ENCODE data around the gene SEMA3E. TPM values are rescaled to one million over a fixed set of nuclear protein-coding genes. Genes with fewer than 3 reads are reported as not detected.

SEMA3E gene
- total RNA-seq, 1 donor from 2014 or later = 1.3 TPM

DNA sequence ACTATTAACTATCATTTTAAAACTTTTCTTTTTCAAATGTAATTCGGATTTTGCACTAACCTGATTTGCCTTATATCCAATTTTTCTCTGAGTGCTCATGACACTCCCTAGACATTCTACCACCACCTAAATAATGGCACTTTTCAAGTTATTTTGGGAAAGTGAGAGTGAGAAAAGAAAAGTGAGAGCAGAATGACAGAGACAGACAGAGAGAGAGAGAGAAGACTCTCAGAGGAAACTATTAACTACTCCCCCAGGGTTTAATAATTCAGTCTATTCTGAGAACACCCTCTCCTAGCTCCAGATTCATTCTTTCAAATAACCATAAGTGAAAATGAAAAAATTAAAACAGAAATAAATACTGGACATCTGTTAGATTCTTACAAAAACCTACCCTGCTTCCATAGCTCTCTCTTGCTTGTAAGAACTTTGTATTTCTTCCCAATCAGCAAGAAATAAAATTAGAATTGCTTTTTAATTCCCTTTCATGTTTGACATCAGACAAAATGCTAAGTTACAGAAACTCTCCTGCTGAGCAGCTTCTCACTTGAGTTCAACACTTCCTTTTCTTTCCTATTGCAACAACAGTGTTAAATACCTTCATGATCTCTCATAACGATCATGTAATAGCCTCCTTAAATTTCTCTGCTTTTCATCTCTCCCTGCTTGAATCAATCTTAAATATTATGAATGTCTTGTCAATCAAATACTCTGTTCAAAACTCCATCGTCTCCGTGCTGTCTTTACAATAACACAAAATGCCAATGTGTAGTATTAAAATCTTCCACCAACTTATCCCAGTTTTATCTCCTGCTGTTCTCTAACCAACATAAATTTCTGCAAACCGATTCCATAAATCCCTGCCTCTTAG is 191.7 kb downstream of the SEMA3E start:
- H3K4me3 Mint-ChIP-seq = no peak overlapping the region

DNA sequence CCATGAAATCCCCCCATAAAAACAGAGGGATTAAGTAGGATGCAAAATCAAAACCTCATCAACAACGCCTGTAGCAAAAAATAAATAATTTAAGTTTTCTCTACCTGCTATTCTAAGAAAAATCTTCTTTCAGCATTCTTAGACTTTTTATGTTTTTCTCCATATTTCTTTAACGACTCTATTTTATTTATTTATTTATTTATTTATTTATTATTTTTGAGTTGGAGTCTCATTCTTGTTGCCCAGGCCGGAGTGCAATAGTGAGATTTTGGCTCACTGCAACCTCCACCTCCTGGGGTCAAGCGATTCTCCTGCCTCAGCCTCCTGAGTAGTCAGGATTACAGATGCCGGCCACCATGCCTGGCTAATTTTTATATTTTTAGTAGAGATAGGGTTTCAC is 192.5 kb downstream of the SEMA3E start:
- Mint-ChIP-seq H3K36me3 (no peaks in the 10 kb centered on the region), H3K27ac (no peak overlapping the region), H3K4me1 (peaks cover 4% of the 10 kb centered on the region), H3K4me3 (no peak overlapping the region), H3K27me3 (ENCODE audit: low read depth) (peaks cover 24% of the 10 kb centered on the region), H3K9me3 (no peaks in the 10 kb centered on the region)
- TF ChIP-seq, protein P1, sequence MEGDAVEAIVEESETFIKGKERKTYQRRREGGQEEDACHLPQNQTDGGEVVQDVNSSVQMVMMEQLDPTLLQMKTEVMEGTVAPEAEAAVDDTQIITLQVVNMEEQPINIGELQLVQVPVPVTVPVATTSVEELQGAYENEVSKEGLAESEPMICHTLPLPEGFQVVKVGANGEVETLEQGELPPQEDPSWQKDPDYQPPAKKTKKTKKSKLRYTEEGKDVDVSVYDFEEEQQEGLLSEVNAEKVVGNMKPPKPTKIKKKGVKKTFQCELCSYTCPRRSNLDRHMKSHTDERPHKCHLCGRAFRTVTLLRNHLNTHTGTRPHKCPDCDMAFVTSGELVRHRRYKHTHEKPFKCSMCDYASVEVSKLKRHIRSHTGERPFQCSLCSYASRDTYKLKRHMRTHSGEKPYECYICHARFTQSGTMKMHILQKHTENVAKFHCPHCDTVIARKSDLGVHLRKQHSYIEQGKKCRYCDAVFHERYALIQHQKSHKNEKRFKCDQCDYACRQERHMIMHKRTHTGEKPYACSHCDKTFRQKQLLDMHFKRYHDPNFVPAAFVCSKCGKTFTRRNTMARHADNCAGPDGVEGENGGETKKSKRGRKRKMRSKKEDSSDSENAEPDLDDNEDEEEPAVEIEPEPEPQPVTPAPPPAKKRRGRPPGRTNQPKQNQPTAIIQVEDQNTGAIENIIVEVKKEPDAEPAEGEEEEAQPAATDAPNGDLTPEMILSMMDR (IDR thresholded peaks at IDR 0.05; ENCODE audit: unreplicated experiment) = no peak
- no peak for DNase-seq (ENCODE audit: low spot score in 2 of 2, unreplicated experiment in 2 of 2)

More for the DNA sequence above, 191.7 kb downstream of the SEMA3E start:
- no peak overlapping the region for H3K27ac Mint-ChIP-seq
- H3K4me1 Mint-ChIP-seq = peaks cover 4% of the 10 kb centered on the region
- no peaks in the 10 kb centered on the region for H3K36me3 Mint-ChIP-seq
- no peaks in the 10 kb centered on the region for H3K9me3 Mint-ChIP-seq
- H3K27me3 Mint-ChIP-seq (ENCODE audit: low read depth) = peaks cover 31% of the 10 kb centered on the region
- DNase-seq (ENCODE audit: low spot score in 2 of 2, unreplicated experiment in 2 of 2) = no peak
- TF ChIP-seq, protein P1 (IDR thresholded peaks at IDR 0.05; ENCODE audit: unreplicated experiment) = no peak

DNA sequence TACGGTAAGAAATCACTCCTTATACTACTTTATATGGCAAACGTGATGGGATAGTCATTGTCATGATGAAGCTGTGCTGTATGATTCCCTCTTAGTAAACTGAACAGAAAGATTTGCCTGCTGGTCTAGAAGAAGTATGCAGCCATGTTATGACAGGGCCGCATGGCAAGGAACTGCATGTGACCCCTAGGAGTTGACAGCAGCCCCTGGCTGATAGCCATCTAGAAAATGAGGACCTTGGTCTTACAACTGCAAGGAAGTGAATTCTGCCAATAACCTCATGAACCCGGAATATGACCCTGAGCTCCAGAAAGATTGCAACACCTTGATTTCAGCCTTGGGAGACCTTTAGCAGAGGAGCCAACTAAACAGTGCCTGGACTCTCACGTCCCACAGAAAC is 193.3 kb downstream of the SEMA3E start:
- no peaks in the 10 kb centered on the region for H3K9me3 Mint-ChIP-seq
- TF ChIP-seq, protein P1 (IDR thresholded peaks at IDR 0.05; ENCODE audit: unreplicated experiment) = no peak
- H3K36me3 Mint-ChIP-seq = no peaks in the 10 kb centered on the region
- H3K4me1 Mint-ChIP-seq = peaks cover 4% of the 10 kb centered on the region
- DNase-seq (ENCODE audit: low spot score in 2 of 2, unreplicated experiment in 2 of 2) = no peak
- no peak overlapping the region for H3K27ac Mint-ChIP-seq
- H3K27me3 Mint-ChIP-seq (ENCODE audit: low read depth) = peaks cover 16% of the 10 kb centered on the region
- H3K4me3 Mint-ChIP-seq = no peak overlapping the region

DNA sequence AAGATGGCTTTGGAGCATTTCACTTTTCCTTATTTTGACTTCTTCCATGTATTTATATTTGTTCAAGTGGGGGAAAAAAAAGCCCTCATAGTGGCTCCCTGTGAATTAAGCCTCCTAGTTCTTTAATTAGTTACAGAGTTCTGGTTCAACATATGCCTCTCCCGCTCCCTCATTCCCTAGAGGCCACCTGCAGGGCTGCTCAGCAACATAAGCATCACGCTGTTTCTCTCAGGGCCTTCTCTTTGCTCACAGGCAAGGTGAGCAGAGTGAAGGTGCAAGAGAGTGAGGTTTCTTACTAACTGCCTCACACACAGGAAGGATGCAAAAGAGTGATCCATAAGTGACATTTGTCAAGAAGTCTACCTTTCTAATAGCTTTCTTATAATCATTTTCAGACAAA is 196.7 kb downstream of the SEMA3E start:
- H3K4me1 Mint-ChIP-seq = no peaks in the 10 kb centered on the region
- no peak for DNase-seq (ENCODE audit: low spot score in 2 of 2, unreplicated experiment in 2 of 2)
- no peaks in the 10 kb centered on the region for H3K9me3 Mint-ChIP-seq
- H3K4me3 Mint-ChIP-seq = no peak overlapping the region
- TF ChIP-seq, protein P1 (IDR thresholded peaks at IDR 0.05; ENCODE audit: unreplicated experiment) = no peak
- no peaks in the 10 kb centered on the region for H3K36me3 Mint-ChIP-seq
- no peaks in the 10 kb centered on the region for H3K27me3 Mint-ChIP-seq (ENCODE audit: low read depth)
- no peak overlapping the region for H3K27ac Mint-ChIP-seq

DNA sequence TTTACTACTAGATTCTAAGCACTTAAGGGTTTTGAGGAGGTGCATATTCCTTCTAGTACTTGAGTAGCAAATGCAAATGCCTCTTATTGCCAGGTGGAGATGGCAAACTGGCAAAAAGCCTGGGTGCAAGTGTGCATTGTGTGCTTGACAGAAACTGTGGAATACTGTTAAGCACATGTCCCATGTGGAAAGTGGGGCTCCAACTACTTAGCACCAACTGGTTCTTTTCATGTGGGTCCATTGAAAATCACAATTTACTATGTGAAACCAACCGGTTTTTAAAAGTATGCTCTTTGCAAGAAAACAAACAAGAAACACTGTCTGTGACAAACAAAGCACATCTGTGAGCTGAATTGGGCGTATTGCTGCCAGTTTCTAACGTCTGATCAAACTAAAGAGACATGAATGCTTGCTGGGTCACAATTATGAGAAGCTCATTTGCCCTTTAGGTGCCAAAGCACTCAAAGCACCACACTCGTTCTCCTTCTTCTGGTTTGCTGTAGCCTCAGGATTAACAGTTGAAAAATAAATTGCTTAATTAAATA is 197.4 kb downstream of the SEMA3E start:
- no peaks in the 10 kb centered on the region for H3K4me1 Mint-ChIP-seq
- no peak overlapping the region for H3K27ac Mint-ChIP-seq
- H3K36me3 Mint-ChIP-seq = no peaks in the 10 kb centered on the region
- H3K27me3 Mint-ChIP-seq (ENCODE audit: low read depth) = no peaks in the 10 kb centered on the region
- TF ChIP-seq, protein P1 (IDR thresholded peaks at IDR 0.05; ENCODE audit: unreplicated experiment) = no peak
- no peak overlapping the region for H3K4me3 Mint-ChIP-seq
- no peak for DNase-seq (ENCODE audit: low spot score in 2 of 2, unreplicated experiment in 2 of 2)
- H3K9me3 Mint-ChIP-seq = no peaks in the 10 kb centered on the region
